COLO668 (cell line): ENCODE data around the gene ELOVL3.
"Not testable (repeated sequence)": the region's sequence is repeated elsewhere in the genome, so short reads cannot be mapped to it uniquely, and the experiment has no call there.

Experiments
- DNase-seq: peaks from one replicate; lab custom pipeline; 2025; ENCODE audit not compliant: unreplicated experiment; lab: John Stamatoyannopoulos, UW

The ELOVL3 gene

GRCh38 chr10:102225646-102226541, at the start of gene ELOVL3:
Gene ELOVL3 (plus strand): TSS chr10:102226299. CDS start chr10:102226549, 250 bp downstream.
- peak; percentile 85 for DNase-seq

DNA sequence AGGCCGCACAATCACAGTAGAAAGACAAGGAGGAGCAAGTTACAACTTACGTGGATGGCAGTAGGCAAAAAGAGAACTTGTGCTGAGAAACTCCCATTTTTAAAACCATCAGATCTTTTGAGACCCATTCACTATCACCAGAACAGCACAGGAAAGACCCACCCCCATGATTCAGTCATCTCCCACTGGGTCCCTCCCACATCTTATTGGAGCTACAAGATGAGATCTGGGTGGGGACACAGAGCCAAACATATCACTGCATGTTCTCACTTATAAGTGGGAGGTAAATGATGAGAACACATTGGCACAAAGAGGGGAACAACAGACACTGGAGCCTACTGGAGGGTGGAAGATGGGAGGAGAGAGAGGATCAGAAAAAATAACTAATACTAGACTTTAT, 41.5 kb upstream of the ELOVL3 start:
- DNase-seq = no peak

GRCh38 chr10:102185272-102185671, 40.8 kb upstream of the ELOVL3 start:
- DNase-seq = no peak

- DNase-seq = no peak
Observed at GRCh38 chr10:102185811-102186527, 40.1 kb upstream of the ELOVL3 start.

DNA sequence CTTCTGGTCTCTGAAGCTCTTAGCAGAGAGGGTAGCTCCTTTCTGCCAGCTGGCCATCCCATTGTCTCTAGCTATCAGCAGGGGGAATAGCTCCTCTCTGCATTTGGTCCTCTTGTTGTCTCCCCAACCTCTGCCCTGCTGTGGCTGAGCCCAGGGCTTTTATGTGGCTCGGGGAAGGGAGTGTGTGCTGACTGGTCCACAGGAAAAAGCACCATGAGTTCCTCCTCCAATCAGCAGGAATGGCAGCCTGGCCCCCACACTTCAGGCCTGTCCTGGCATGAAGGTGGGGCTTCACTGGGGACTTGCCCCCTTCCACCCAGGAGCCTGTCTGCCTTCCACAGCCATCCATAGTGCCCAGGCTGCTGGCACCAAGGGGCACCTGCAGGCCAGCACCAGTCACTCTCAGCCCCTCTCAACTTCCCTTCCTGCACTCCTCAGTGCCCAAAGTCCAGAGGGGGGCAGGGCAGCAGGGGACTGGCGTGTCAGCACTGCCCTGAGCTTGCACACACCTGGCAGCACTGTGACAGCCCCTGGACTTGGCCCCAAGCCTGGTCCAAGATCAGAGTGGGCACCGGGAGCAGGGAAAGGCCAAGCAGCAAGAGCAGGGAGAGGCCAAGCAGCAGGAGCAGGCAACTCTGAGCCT, 37.7 kb upstream of the ELOVL3 start:
- DNase-seq = no peak

GRCh38 chr10:102188941-102189898, 36.9 kb upstream of the ELOVL3 start:
- not testable (repeated sequence) for DNase-seq

DNA sequence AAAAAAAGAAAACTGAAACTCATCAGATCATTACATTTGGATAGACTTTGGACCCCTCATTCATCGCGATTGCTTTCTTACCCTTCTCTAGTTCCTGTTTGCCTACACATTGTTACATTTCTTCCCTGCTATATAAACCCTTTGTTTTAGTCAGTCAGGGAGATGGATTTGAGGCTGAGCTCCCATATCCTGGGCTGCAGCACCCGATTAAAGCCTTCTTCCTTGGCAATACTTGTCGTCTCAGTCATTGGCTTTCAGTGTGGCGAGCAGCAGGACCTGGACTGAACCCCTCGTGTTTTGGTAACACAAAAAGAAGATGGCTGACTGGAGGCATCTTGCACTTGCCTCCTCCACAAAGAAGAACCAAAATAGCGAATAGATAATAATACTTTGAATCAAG, 34.1 kb upstream of the ELOVL3 start:
- DNase-seq = no peak

DNA sequence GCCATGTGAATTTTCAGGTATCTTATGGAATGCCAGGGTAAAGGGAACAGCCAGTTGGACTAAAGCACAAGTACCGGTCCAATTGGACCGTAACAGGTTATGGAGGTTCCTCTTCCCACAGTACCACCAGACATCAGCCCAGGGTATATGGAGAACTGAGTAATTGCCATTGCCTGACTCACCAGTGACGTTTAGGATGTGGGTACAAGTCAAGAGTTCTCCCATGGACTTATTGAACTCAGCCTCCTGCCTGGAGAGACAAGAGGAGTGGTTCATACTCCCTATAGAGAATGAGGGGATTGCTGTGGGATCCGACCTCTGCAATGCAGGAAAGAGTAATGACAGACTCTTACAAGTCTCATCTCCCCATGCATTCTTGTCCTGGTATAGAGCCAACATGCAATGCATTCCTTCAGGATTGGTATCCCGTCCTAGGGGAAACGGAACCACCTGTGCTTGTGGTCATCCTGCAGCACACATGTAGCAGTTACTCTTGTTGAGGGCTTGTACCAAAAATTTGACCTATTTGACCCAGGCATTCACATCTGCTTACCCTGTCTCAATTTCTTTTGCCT, 30.7 kb upstream of the ELOVL3 start:
- DNase-seq = no peak

DNA sequence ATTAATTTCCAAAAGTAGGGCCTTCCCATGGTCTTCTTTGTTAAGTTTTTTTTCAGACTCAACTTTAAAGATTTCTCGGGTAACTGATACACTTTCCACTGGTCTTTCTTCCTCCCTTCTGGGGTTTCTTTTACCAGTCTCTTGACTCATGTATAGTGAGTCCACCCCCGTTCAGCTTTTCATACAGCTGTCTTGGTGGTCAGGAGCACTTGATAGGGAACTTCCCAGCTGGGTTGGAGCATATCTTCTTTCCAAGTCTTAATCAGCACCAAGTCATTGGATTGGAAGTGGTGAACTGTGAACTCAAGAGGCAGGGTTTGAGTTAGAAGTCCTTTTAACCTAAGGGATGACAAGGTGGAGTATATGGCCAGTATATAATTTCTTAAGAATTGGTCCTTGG, 29.2 kb upstream of the ELOVL3 start:
- no peak for DNase-seq

DNA sequence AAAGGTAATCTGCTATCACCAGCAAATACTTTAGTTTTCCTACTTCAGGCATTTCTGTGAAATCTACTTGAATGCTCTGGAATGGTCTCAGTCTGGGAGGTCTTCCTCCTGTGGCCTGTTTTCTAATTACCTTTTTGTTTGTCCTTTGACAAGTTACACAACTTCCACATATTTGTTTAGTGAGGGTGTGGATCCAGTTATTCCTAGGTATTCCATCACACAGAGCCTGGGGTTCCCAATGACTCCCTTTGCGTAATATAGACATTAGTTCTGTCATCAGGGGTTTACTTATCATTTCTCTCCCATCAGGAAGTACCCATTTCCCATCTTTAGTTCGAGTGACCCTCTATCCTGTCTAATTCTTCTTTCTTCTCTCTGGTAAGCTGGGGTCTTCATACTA, 28.1 kb upstream of the ELOVL3 start:
- DNase-seq = no peak

DNA sequence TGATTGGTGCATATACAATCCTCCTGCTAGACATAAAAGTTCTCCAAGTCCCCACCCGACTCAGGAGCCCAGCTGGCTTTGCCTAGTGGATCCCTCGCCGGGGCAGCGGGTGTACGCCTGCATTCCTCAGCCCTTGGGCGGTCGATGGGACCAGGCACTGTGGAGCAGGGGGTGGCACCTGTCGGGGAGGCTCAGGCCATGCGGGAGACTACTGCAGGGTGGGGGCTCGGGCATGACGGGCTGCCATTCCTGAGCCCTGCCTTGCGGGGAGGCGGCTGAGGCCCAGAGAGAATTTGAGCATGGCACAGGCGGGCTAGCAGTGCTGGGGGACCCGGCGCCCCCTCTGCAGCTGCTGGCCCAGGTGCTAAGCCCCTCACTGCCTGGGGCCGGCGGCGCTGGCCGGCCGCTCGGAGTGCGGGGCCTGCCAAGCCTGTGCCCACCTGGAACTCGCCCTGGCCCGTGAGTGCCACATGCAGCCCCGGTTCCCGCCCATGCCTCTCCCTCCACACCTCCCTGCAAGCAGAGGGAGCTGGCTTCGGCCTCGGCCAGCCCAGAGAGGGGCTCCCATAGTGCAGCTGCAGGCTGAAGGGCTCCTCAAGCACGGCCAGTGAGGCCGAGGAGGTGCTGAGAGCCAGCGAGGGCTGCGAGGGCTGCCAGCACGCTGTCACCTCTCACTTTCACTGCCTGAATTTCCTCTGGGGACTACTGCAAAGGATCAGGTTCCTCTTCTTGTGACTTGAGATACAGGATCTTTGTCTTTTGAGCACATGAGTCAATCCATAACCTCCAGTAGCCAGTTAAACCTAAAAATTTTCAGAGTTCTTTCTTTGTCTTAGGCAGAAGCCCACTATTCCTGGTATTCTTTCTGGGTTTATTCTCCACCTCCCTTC, 25.1 kb upstream of the ELOVL3 start:
- DNase-seq = no peak

- DNase-seq = no peak
Observed at GRCh38 chr10:102202386-102202785, 23.7 kb upstream of the ELOVL3 start.

DNA sequence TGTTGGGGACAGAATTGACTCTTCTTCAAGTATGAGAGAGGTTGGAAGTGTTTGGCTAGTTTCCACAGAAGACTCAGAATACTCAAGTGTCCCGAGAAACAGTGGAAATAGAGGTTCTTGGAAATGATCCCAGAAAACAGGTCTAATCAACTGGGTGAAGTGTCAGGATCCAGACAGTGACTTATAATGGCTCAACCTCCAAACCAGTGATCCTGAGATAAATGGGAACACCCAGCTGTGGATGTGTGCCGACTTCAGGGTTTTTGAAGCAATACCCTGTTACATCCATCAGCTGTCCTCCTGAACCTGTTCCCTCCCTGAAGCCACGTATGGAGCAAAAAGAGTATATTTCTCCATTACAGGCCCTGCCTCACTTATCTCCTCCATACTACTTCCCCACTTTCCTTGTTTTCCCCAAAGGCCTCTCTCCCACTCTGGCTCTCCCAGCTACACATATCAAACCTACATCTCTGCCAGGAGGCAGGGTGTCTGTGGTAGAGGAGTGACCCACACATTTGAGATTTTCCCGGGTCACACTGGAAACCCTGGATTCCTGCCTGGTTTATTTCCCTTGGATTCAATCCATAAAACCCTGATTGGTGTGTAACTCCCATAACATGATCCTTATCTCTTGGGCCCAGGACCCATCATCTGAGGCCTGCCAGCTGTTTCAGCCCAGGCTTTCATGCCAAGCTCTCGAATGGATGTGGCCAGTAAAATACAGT, 17.6 kb upstream of the ELOVL3 start:
- no peak for DNase-seq

GRCh38 chr10:102211615-102212299, 14.3 kb upstream of the ELOVL3 start:
- DNase-seq = no peak

- not testable (repeated sequence) for DNase-seq
Observed at GRCh38 chr10:102213599-102213998, 12.5 kb upstream of the ELOVL3 start.

DNA sequence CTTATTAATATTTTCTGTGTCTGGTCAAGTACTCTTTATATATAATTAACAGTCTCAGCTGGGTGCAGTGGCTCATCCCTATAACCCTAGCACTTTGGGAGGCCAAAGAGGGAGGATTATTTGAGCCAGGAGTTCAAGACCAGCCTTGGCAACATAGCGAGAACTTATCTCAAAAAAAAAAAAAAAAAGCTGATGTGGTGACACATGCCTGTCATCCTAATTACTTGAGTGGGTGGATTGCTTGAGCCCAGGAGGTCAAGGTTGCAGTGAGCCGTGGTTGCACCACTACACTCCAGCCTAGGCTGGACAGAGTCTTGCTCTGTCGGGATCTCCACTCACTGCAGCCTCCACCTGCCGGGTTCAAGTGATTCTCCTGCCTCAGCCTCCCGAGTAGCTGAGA, 6.7 kb upstream of the ELOVL3 start:
- no peak for DNase-seq

GRCh38 chr10:102220612-102221011, 5.5 kb upstream of the ELOVL3 start:
- peak; percentile 8 for DNase-seq

DNA sequence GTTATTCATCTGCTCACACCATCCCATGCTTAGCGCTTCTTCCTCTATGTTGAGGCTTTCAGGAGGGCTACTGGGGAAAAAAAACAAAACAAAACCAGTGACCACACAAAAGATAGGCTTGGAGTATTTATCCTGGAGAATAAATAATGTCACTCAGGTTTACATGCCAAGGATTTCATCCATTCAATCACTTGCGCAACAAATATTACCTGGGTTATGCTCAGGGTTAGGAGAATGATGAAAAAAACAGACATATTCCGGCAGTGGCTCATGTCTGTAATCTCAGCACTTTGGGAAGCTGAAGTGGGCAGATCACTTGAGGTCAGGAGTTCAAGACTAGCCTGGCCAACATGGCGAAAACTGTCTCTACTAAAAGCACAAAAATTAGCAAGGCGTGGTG, 3.3 kb upstream of the ELOVL3 start:
- no peak for DNase-seq
